ENCODE results near the gene KRTAP16-1.
"Not testable (repeated sequence)": the region's sequence is repeated elsewhere in the genome, so short reads cannot be mapped to it uniquely, and the experiment has no call there.

KRTAP16-1 gene
- 0 to 0.77 (median 0) reads per million in 17 experiments for total RNA-seq

GRCh38 chr17:41308918-41309359, at the start of gene KRTAP16-1:
Gene KRTAP16-1, minus strand, starts transcription at chr17:41309309. Its CDS starts 56 bp downstream, at chr17:41309253.
- no peak for DNase-seq

- peak; percentile 12 to 53 (median 30) for DNase-seq
These were observed 45.4 kb upstream of the KRTAP16-1 start for GRCh38 chr17:41354536-41354935.

GRCh38 chr17:41352597-41353366, 43.7 kb upstream of the KRTAP16-1 start:
- no peak for DNase-seq

- no peak for DNase-seq
These were observed 42.1 kb upstream of the KRTAP16-1 start for GRCh38 chr17:41351177-41351576.

- not testable (repeated sequence) for DNase-seq
These were observed 41.3 kb upstream of the KRTAP16-1 start, which contains the start of gene KRT33A for GRCh38 chr17:41350381-41350878. Gene KRT33A, minus strand, starts transcription at chr17:41350828. Its CDS starts 61 bp downstream, at chr17:41350767.

- DNase-seq = no peak
These were observed 39.0 kb upstream of the KRTAP16-1 start for GRCh38 chr17:41347869-41348760.

GRCh38 chr17:41346421-41346820, 37.3 kb upstream of the KRTAP16-1 start:
- not testable (repeated sequence) for DNase-seq

- no peak for DNase-seq
These were observed 36.9 kb upstream of the KRTAP16-1 start for GRCh38 chr17:41345992-41346391.

GRCh38 chr17:41343029-41343428, 33.9 kb upstream of the KRTAP16-1 start:
- no peak for DNase-seq

GRCh38 chr17:41340934-41341861, 32.1 kb upstream of the KRTAP16-1 start:
- DNase-seq = no peak

GRCh38 chr17:41340494-41340893, 31.4 kb upstream of the KRTAP16-1 start:
- no peak for DNase-seq

GRCh38 chr17:41339571-41340172, 30.6 kb upstream of the KRTAP16-1 start:
- DNase-seq = no peak

- peak; percentile 15 to 74 (median 58) for DNase-seq
These were observed 29.9 kb upstream of the KRTAP16-1 start for GRCh38 chr17:41338961-41339485.

- DNase-seq = no peak
These were observed 26.6 kb upstream of the KRTAP16-1 start for GRCh38 chr17:41335747-41336146.

- DNase-seq = peak in 1 of 4 experiments; percentile 14
These were observed 25.5 kb upstream of the KRTAP16-1 start for GRCh38 chr17:41334385-41335305.

- no peak for DNase-seq
These were observed 24.7 kb upstream of the KRTAP16-1 start for GRCh38 chr17:41333836-41334235.

GRCh38 chr17:41333098-41333497, 24.0 kb upstream of the KRTAP16-1 start:
- no peak for DNase-seq

GRCh38 chr17:41332239-41332638, 23.1 kb upstream of the KRTAP16-1 start:
- no peak for DNase-seq

GRCh38 chr17:41331606-41332005, 22.5 kb upstream of the KRTAP16-1 start:
- DNase-seq = no peak

All from suppressor macrophage (primary cell).